HK-2 (cell line): ENCODE data around the gene LRRC26.

ENCODE experiments used
- DNase-seq: peaks from one replicate; pipeline ENCODE4 v3.0.0-alpha.2; 2018; ENCODE audit not compliant: unreplicated experiment

Gene LRRC26

GRCh38 chr9:137152844-137153405, 16.9 kb downstream of the LRRC26 start:
- no peak for DNase-seq

GRCh38 chr9:137150617-137151457, 19.0 kb downstream of the LRRC26 start:
- peak; percentile 43 for DNase-seq

GRCh38 chr9:137149942-137150616, 19.8 kb downstream of the LRRC26 start:
- no peak for DNase-seq

DNA sequence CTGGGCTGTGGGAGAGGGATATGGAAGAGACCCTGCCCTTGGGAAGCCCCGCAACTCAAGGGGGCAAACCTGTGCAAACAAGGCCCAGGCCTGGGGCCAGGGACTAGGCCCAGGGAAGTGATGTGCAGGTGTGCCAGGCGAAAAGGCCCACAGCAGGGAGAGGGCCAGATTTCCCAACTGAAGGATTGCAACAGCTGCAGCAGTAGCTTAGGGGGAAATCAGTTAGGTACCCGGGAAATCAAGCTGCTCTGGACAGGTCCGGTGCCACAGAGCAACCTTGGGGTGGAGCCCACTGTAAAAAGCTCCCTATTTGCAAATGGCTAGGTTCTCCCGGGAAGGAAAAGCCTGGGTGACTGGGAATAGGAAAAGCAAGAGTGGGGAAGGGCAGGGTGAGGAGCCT, 20.5 kb downstream of the LRRC26 start:
- no peak for DNase-seq

GRCh38 chr9:137148661-137149060, 21.2 kb downstream of the LRRC26 start:
- DNase-seq: no peak

DNA sequence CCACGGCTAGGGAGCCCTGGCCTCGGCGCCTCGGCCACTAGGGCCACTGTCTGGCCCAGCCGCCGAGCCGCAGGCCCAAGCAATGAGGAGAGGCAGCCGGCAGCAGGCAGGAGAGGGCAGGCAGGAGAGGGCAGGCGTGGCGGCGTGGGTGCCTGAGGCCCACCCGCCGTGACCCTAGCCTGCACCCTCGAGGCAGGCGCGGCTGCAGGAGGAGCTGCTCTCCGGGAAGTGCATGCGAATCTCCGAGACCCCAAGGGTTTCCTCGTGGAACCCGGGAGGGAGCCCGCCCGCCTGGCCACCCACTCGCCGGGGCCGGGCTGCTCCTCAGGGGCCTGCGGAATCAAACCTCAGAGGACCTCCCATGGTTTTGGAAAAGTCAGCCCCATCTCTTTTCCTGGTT, 21.6 kb downstream of the LRRC26 start:
- no peak for DNase-seq

DNA sequence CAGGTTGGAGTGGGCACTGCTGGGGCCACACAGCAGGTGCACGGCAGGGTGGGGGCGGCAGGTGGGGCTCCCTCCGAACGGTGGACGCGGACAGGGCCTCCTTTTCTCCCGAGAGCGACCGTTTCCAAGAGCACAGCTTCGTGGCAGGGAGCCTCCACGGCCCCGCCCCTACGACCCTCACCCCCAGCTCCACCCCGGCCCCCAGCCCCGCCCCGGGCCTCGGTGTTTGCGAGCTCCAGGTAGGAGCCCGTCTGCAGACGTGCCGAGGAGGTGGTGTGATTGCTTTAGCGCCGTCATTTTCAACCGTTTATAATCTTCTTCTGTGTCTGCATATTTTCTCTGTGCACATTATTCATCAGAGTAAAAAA, 22.1 kb downstream of the LRRC26 start:
- DNase-seq: no peak

DNA sequence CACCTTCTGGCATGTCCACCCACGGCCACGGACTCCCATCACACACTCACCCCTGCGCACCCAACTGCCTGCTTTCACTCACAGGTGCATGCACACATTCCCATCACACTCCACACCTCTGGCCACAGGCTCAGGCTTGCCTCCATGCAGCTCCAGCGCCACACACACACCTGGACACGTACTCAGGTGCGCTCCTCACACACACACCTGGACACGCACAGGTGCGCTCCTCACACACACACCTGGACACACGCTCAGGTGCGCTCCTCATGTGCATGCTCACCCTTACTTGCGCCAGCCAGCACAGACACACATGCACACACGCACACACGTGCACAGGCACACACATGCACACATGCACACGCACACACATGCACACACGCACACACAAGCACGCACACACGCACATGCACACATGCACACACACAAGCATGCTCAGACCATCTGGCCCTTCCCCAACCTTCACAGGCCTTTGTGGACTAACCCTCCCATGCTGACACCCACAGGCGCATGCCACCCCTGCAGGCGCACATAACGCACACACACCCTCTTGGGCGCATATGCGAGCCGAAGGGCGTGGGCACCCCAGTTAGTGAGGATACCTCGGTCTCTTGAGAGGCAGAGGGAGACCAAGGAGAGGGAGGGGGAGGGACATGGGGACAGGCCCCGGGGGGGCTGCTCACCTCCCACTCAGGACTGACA, 22.6 kb downstream of the LRRC26 start:
- no peak for DNase-seq

GRCh38 chr9:137146527-137146918, 23.3 kb downstream of the LRRC26 start:
- DNase-seq: no peak

DNA sequence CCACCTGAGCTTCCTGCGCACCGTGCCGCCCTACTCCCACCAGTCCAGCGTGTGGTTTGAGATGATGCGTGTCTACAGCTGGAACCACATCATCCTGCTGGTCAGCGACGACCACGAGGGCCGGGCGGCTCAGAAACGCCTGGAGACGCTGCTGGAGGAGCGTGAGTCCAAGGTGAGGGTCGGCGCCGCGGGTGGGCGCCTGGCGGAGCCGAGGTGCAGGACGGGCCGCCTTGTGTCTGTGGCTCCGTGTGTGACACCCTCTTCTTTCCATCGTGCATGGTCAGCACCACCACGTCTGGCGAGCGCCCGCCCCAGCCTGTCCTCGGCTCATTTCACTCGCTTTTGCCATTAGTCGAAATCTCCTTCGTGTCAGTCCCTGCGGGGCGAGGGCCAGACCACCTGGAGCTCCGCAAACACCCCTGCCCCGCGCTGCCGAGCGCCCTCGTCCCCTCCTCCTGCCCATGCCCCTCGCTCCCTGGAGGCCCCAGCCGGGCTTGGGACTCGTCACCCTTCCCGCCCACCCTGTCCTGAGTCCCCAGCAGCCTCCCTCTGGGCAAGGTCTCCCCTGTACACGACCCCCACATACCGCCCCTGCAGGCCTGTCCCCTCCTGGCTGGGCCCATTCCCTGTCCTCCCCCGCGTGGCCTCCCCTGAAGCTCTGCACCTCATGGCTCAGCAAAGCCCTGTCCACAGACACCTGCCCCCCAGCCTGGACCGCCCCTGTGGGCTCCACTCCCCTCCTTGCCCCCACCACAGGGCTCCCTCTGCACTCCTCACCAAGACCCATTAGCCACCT, 23.9 kb downstream of the LRRC26 start:
- DNase-seq: no peak

GRCh38 chr9:137143459-137143858, 26.4 kb downstream of the LRRC26 start:
- no peak for DNase-seq

GRCh38 chr9:137141976-137142936, 27.6 kb downstream of the LRRC26 start:
- DNase-seq: no peak

- no peak for DNase-seq
Measured at GRCh38 chr9:137141050-137141810, 28.6 kb downstream of the LRRC26 start.

- no peak for DNase-seq
Measured at GRCh38 chr9:137140151-137141012, 29.5 kb downstream of the LRRC26 start.

- no peak for DNase-seq
Measured at GRCh38 chr9:137139468-137140150, 30.2 kb downstream of the LRRC26 start.

DNA sequence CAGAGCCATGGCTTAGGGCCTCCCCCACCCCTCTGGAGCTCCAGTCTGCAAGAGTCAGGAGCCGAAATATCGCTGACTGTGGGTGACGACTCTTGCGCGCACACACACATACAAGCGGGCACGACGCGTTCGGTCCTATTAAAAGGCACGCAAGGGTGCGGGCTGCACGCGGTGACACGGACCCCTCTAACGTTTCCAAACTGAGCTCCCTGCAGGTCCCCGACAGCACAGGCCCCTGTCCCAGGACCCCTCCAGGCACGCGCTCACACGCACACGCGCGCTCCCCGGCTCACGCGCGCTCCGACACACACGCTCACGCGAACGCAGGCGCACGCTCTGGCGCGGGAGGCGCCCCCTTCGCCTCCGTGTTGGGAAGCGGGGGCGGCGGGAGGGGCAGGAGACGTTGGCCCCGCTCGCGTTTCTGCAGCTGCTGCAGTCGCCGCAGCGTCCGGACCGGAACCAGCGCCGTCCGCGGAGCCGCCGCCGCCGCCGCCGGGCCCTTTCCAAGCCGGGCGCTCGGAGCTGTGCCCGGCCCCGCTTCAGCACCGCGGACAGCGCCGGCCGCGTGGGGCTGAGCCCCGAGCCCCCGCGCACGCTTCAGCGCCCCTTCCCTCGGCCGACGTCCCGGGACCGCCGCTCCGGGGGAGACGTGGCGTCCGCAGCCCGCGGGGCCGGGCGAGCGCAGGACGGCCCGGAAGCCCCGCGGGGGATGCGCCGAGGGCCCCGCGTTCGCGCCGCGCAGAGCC, 31.0 kb downstream of the LRRC26 start, which contains the start of gene GRIN1:
Gene GRIN1, plus strand, starts transcription at position 433 of the 746 bp plus-strand sequence. CDS start 333 bp downstream, outside the sequence.
- no peak for DNase-seq

DNA sequence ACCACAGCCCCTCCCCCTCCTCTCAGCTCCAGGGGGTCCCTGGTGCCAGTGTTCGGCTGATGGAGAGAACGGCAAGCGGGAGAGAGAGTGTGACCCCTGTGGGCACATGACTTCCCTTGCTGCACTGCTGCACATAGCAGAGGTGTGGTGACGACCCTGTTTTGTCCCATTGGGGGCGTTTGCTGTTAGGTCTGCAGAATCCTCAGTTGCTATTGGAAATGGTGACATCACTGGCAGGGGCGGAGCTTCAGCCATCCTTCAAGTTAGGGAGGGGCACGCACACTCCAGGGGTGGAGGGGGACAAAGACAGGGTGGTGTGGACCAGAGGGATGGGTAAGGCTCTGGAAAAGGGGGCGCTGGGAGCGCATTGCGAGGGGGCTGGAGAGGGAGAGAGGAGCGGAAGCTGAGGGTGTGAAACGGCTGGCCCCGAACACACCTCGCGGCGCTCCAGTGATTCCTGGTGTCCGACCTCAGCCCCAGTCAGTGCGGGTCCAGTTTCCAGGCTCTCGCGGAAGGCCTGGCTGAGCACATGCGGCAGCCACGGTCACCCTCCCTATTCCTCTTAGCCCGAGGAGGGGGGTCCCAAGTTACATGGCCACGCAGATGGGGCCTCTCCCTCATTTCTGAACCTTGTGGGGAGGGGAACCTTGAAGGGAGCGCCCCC, 31.7 kb downstream of the LRRC26 start:
- no peak for DNase-seq
